H1 (cell line): ENCODE data around the gene MEST. TPM values are rescaled to one million over a fixed set of nuclear protein-coding genes. Genes with fewer than 3 reads are reported as not detected.

Experiments
- CTCF ChIA-PET: fragments of 300-600 bp; sonication (Branson Sonifier 250); formaldehyde crosslinking; loops from one replicate; lab custom pipeline; 2021; ENCODE audit not compliant: partially characterized antibody; lab: Charles Lee
- POLR2A ChIA-PET: fragments of 300-600 bp; sonication (Branson Sonifier 250); formaldehyde crosslinking; loops from one replicate; lab custom pipeline; 2021; ENCODE audit warnings: inconsistent platforms; ENCODE audit not compliant: partially characterized antibody; lab: Charles Lee
- DNase-seq, 2 experiments: peaks; one replicate each; pipeline versions ENCODE4 v3.0.0 to v3.0.0-alpha.2; 2010 to 2022; ENCODE audit warnings: low spot score in 2 of 2, low read depth in 1 of 2, mixed read lengths in 1 of 2
- FAIRE-seq: peaks from 2 replicates; lab custom pipeline; 2011; peaks lifted over from hg19 to GRCh38; lab: Jason Lieb, UNC
- H2AFZ ChIP-seq: 2 replicates; pipeline ENCODE4 v1.8.1; 2012; ENCODE audit warnings: low read length, inconsistent platforms
- H2AK5ac ChIP-seq: 2 replicates; pipeline ENCODE4 v1.6.1; 2013; ENCODE audit warnings: low read depth, low read length
- H2BK120ac ChIP-seq: replicated peaks from 2 replicates; pipeline ENCODE3; 2013; ENCODE audit warnings: low read depth, low read length, inconsistent platforms
- H2BK12ac ChIP-seq: 2 replicates; pipeline ENCODE4 v1.6.1; 2013; ENCODE audit warnings: low read depth, low read length
- H2BK15ac ChIP-seq: 2 replicates; pipeline ENCODE4 v1.6.1; 2013; ENCODE audit warnings: low read length
- H2BK20ac ChIP-seq: 2 replicates; pipeline ENCODE4 v1.6.1; 2013; ENCODE audit warnings: low read length
- H2BK5ac ChIP-seq: 2 replicates; pipeline ENCODE4 v1.6.1; 2013; ENCODE audit warnings: low read depth, low read length
- H3K14ac ChIP-seq: 2 replicates; pipeline ENCODE4 v1.6.1; 2013; ENCODE audit warnings: inconsistent platforms; ENCODE audit not compliant: insufficient read length
- H3K18ac ChIP-seq: 2 replicates; pipeline ENCODE4 v1.6.1; 2013; ENCODE audit warnings: low read length; ENCODE audit errors: extremely low read depth
- H3K23ac ChIP-seq: 2 replicates; pipeline ENCODE4 v1.6.1; 2013; ENCODE audit warnings: inconsistent platforms; ENCODE audit not compliant: insufficient read length
- H3K23me2 ChIP-seq: 2 replicates; pipeline ENCODE4 v1.6.1; 2013; ENCODE audit warnings: low read depth, low read length
- H3K27ac ChIP-seq: 2 replicates; pipeline ENCODE4 v1.6.1; 2011; ENCODE audit warnings: low read depth, low read length, inconsistent platforms
- H3K27me3 ChIP-seq, 4 experiments: replicated peaks in 1 of 4; 1 replicate in 1 of 4; 2 replicates in 3 of 4; pipeline versions ENCODE4 v1.6.1 to v1.8.1; 2011 to 2013; ENCODE audit warnings: low read length in 3 of 4, mild to moderate bottlenecking in 3 of 4, inconsistent platforms in 2 of 4, mixed read lengths in 2 of 4, moderate library complexity in 1 of 4; ENCODE audit not compliant: control insufficient read depth in 3 of 4, insufficient read depth in 3 of 4; ENCODE audit errors: extremely low read depth in 1 of 4
- H3K36me3 ChIP-seq, 4 experiments: 2 replicates each; pipeline versions ENCODE4 v1.6.1 to v1.8.1; 2011 to 2013; ENCODE audit warnings: mild to moderate bottlenecking in 4 of 4, low read length in 3 of 4, moderate library complexity in 2 of 4, control low read depth in 1 of 4, inconsistent platforms in 1 of 4; ENCODE audit not compliant: insufficient read depth in 4 of 4, control insufficient read depth in 2 of 4
- H3K4ac ChIP-seq: replicated peaks from 2 replicates; pipeline ENCODE3; 2013; ENCODE audit warnings: low read length, low read depth, mixed read lengths, inconsistent platforms; ENCODE audit not compliant: insufficient read length
- H3K4me1 ChIP-seq, 4 experiments: replicated peaks in 1 of 4; 1 replicate in 1 of 4; 2 replicates in 3 of 4; pipeline versions ENCODE4 v1.6.1 to v1.8.1; 2011 to 2013; ENCODE audit warnings: low read length in 3 of 4, inconsistent platforms in 2 of 4, mixed read lengths in 1 of 4; ENCODE audit not compliant: insufficient read depth in 4 of 4, control insufficient read depth in 3 of 4
- H3K4me2 ChIP-seq, 2 experiments: 2 replicates each; pipeline versions ENCODE4 v1.6.1 to v1.8.1; 2011 to 2013; ENCODE audit warnings: low read depth in 2 of 2, low read length in 2 of 2, control low read depth in 1 of 2, inconsistent platforms in 1 of 2, mild to moderate bottlenecking in 1 of 2; ENCODE audit not compliant: insufficient read depth in 1 of 2
- H3K4me3 ChIP-seq, 4 experiments: fragments of 200-600, 300-600 bp in 1 of 4; sonication (generic), shearing (Covaris generic), sonication (Bioruptor Twin) in 1 of 4; 2 replicates each; pipeline versions ENCODE4 v1.5.1 to v1.8.1; 2011 to 2016; ENCODE audit warnings: low read length in 4 of 4, low read depth in 3 of 4, control low read depth in 2 of 4, inconsistent platforms in 2 of 4, mild to moderate bottlenecking in 2 of 4, mixed read lengths in 1 of 4, moderate library complexity in 1 of 4; ENCODE audit not compliant: insufficient read depth in 2 of 4; ENCODE audit errors: extremely low read depth in 1 of 4
- H3K56ac ChIP-seq: replicated peaks from 2 replicates; pipeline ENCODE3; 2013; ENCODE audit warnings: low read depth, mild to moderate bottlenecking, mixed read lengths, low read length, inconsistent platforms; ENCODE audit not compliant: insufficient read length
- H3K79me1 ChIP-seq: 2 replicates; pipeline ENCODE4 v1.6.1; 2013; ENCODE audit warnings: low read depth, low read length, control low read depth
- H3K79me2 ChIP-seq, 2 experiments: 2 replicates each; pipeline versions ENCODE4 v1.6.1 to v1.8.1; 2012 to 2013; ENCODE audit warnings: low read length in 2 of 2, mild to moderate bottlenecking in 2 of 2, inconsistent platforms in 1 of 2; ENCODE audit not compliant: insufficient read depth in 2 of 2, control insufficient read depth in 1 of 2
- H3K9ac ChIP-seq, 4 experiments: replicated peaks in 1 of 4; 1 replicate in 1 of 4; 2 replicates in 3 of 4; pipeline versions ENCODE4 v1.6.1 to v1.8.1; 2011 to 2013; ENCODE audit warnings: low read depth in 3 of 4, low read length in 3 of 4, control low read depth in 2 of 4, mild to moderate bottlenecking in 2 of 4, moderate library complexity in 2 of 4, inconsistent platforms in 1 of 4; ENCODE audit errors: extremely low read depth in 1 of 4
- H3K9me3 ChIP-seq, 2 experiments: 2 replicates each; pipeline versions ENCODE4 v1.6.1 to v1.8.1; 2012 to 2013; ENCODE audit warnings: mild to moderate bottlenecking in 2 of 2, moderate library complexity in 2 of 2, control low read depth in 1 of 2, inconsistent platforms in 1 of 2, low read depth in 1 of 2, low read length in 1 of 2, mixed read lengths in 1 of 2; ENCODE audit not compliant: insufficient read depth in 2 of 2
- H4K20me1 ChIP-seq, 2 experiments: replicated peaks in 1 of 2; 2 replicates each; pipeline versions ENCODE3 to v1.8.1; 2011 to 2013; ENCODE audit warnings: inconsistent platforms in 2 of 2, low read length in 2 of 2, mild to moderate bottlenecking in 1 of 2; ENCODE audit not compliant: insufficient read depth in 2 of 2, control insufficient read depth in 1 of 2
- H4K5ac ChIP-seq: 2 replicates; pipeline ENCODE4 v1.6.1; 2013; ENCODE audit warnings: low read length, low read depth, mixed read lengths, inconsistent platforms; ENCODE audit not compliant: insufficient read length
- H4K8ac ChIP-seq: 2 replicates; pipeline ENCODE4 v1.8.0; 2013; ENCODE audit warnings: mild to moderate bottlenecking, moderate library complexity, low read length, inconsistent platforms; ENCODE audit not compliant: insufficient read depth; ENCODE audit errors: extremely low read depth
- H4K91ac ChIP-seq: replicated peaks from 2 replicates; pipeline ENCODE3; 2013; ENCODE audit warnings: low read length, mixed read lengths, inconsistent platforms; ENCODE audit not compliant: insufficient read length
- BACH1 ChIP-seq: IDR thresholded peaks from 2 replicates; pipeline ENCODE4 v1.6.1; 2012; ENCODE audit warnings: low read length, improper control_type of control experiment
- RAD21 ChIP-seq, 2 experiments: IDR thresholded peaks in 1 of 2; conservative IDR thresholded peaks in 1 of 2; 2 replicates each; pipeline ENCODE4 v1.6.1; 2011; ENCODE audit warnings: low read depth in 2 of 2, low read length in 2 of 2, improper control_type of control experiment in 1 of 2, inconsistent platforms in 1 of 2, mild to moderate bottlenecking in 1 of 2, moderate library complexity in 1 of 2
- RBBP5 ChIP-seq: IDR thresholded peaks from 2 replicates; pipeline ENCODE4 v1.7.1; 2012; ENCODE audit warnings: low read depth, mild to moderate bottlenecking, inconsistent platforms, low read length, moderate library complexity, borderline replicate concordance
- RXRA ChIP-seq: IDR thresholded peaks from 2 replicates; pipeline ENCODE4 v1.6.1; 2011; ENCODE audit warnings: low read depth, mild to moderate bottlenecking, low read length, moderate library complexity; ENCODE audit not compliant: insufficient read depth
- WGBS, 2 experiments: shearing (Covaris generic) in 1 of 2; methylation state at CpG; one replicate each; pipeline versions ENCODE4 v1.1.6 to v1.1.7; 2013 to 2015; ENCODE audit warnings: low lambda C conversion rate in 2 of 2, mixed read lengths in 2 of 2, inconsistent platforms in 1 of 2, low coverage in 1 of 2, missing lambda C conversion rate in 1 of 2; ENCODE audit not compliant: insufficient replicate concordance in 2 of 2, insufficient coverage in 1 of 2, insufficient read length in 1 of 2; ENCODE audit errors: extremely low coverage in 1 of 2, missing lambda C conversion rate in 1 of 2; 5-methylcytosine and 5-hydroxymethylcytosine counted together
- polyA plus RNA-seq, 7 experiments: library from polyadenylated mRNA; depleted of rRNA in 3 of 7; stranded (reverse) in 5 of 7; unstranded in 2 of 7; fragments of >200 nt in 5 of 7; fragments of 200-250 nt in 2 of 7; gene quantifications; 1 replicate in 5 of 7; 2 replicates in 1 of 7; 4 replicates in 1 of 7; pipeline versions ENCODE4 v1.2.1 to v1.2.3, GENCODE V29; 2011 to 2013; ENCODE audit warnings: missing spikeins in 2 of 7, mixed read lengths in 2 of 7
- total RNA-seq: library from RNA; stranded (reverse); fragmentation: NEBNext Ultra II Directional; extraction: Animal tissue kit (Norgen Biotek cat#: 25700); gene quantifications from 2 replicates; pipeline ENCODE4 v1.2.1, GENCODE V29; 2021

The MEST gene
- total and polyA plus RNA-seq, 2 of the 8 experiments (the other 6 are each of a cell fraction or from before 2014, with no cell fraction given) = 176 to 269 TPM

DNA sequence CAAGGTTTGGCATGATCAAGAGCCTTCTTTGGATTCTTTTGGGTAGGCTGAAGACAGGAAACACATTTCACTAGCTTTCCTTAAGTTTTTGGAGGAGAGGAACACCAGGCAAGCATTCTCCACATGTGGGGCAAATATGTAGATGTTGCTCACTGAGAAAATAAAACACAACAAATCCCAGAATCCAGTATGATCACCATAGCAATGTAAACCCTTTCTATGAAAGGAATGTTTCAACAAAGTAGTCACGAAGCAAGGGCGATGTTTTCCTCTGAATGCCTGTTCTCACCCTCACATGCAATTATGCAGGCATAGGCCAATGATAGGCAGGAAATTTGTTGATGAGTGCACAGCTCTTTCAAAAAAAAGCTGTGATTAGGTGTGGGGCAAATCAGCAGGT, 30.6 kb upstream of the MEST start:
- no peak overlapping the region for H3K14ac ChIP-seq
- POLR2A ChIA-PET = no interaction called here
- H2BK5ac ChIP-seq = no peak overlapping the region
- no peak for DNase-seq
- no peak overlapping the region for H3K27ac ChIP-seq
- 100% methylated on average over 2 of the region's 2 CpGs; no CpG with 5 or more reads in 1 of the 2 experiments for WGBS, 2 experiments
- no peaks in the 10 kb centered on the region for H3K4me1 ChIP-seq
- no peaks in the 10 kb centered on the region for H3K79me2 ChIP-seq
- H3K56ac ChIP-seq = no peak overlapping the region
- no peak overlapping the region for H3K18ac ChIP-seq
- H2AK5ac ChIP-seq = no peak overlapping the region
- H3K9me3 ChIP-seq = peaks cover 6 to 7% of the 10 kb centered on the region in 2 experiments; a peak in 1 of 4 replicates
- H4K5ac ChIP-seq = no peak overlapping the region
- no peaks in the 10 kb centered on the region for H3K79me1 ChIP-seq
- H4K91ac ChIP-seq = no peak overlapping the region
- no peak overlapping the region for H4K8ac ChIP-seq
- no peaks in the 10 kb centered on the region for H3K23me2 ChIP-seq
- no peaks in the 10 kb centered on the region for H3K36me3 ChIP-seq
- H2BK120ac ChIP-seq = no peak overlapping the region
- H3K27me3 ChIP-seq = no peaks in the 10 kb centered on the region
- no peak overlapping the region for H2BK20ac ChIP-seq
- H2BK15ac ChIP-seq = no peak overlapping the region
- CTCF ChIA-PET = no interaction called here
- no peaks in the 10 kb centered on the region for H4K20me1 ChIP-seq
- H3K9ac ChIP-seq = no peak overlapping the region
- no peak overlapping the region for H3K23ac ChIP-seq
- no peak overlapping the region for H2AFZ ChIP-seq
- H3K4ac ChIP-seq = no peak overlapping the region
- TF ChIP-seq RBBP5 (no peak), RXRA (no peak), RAD21 (IDR thresholded peaks at IDR 0.05 in 1 of 2, conservative IDR thresholded peaks at IDR 0.05 in 1 of 2; ENCODE audit: low read depth in 2 of 2, low read length in 2 of 2) (no peak), BACH1 (no peak)
- no peak overlapping the region for H3K4me3 ChIP-seq
- no peak for FAIRE-seq
- H3K4me2 ChIP-seq = no peak overlapping the region
- no peak overlapping the region for H2BK12ac ChIP-seq
